HG02610 (cell line): ENCODE data around the gene MEIS1.

ENCODE experiments used
- ATAC-seq: cut with Tn5 transposase; IDR thresholded peaks from one replicate; pipeline ENCODE4 v1.9.1; 2021; ENCODE audit warnings: mild to moderate bottlenecking, moderate library complexity; ENCODE audit not compliant: unreplicated experiment

MEIS1 gene

DNA sequence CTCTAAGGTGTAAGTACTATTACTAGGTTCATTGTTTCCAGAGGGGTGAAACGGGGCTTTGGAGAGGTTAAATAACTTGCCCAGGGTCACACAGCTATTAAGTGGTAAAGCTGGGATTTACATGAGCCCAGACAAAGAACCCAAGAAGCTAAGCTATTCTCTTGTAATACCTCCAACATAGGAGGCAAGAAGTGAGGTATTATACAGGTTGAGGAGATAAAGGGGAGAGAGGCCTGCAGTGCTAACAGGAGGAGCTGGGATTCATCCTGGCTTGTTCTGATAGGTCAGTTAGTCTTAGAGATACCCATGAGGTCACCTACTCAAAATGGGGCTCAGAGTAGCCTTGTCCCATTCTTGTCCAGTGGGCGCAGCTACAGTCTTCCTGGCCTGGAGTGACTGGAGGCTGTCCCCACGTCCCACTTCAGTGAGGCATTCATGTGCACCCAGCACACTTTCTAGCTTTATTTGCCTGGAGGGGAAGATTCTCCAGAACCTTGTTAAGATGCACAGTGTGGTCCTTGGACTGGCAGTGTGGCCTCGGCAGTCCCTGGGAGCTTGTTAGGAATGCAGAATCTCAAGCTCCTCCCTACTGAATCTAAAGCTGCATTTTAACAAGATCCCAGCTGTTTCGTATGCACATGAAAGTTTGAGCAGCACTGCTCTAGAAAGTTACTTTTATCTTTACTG lies 63.5 kb downstream of the MEIS1 start:
- no peak for ATAC-seq

DNA sequence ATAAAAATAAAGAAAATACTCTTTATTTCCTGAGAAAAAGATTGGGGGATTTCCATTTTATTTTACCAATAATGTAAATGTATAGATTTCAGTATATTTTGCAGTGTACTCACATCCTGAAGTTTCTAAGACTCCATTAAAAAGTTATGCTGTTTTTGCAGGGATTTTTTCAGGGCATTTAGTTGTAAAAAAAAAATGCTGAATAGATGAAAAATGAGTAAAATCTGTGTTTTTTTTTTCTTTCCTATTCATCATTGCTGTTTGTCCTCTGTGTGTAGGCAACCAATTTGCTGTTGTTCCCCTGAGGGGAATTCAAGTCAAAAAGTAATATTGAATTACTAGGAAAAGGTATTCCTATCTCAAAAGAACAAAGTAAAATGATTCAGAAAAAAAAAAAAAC lies 66.3 kb downstream of the MEIS1 start:
- ATAC-seq: no peak

DNA sequence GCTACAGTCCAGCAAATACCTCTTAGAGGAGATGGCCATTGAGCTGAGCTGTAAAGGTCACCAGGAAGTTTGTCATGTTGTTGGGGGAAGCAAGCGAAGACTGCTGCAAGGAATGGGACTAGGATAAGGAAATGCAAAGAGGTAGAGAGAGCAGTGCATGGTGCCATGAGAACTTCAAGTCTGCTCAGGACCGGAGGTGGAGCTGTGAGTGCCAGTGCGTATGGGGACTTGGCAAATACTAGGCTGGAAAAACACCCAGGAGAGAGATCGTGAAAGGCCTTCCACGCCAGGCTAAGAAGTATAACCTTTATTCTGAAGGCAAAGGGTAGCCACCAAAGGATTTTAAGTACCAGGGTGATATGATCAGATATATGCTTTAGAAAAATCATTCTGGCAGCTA lies 71.3 kb downstream of the MEIS1 start:
- no peak for ATAC-seq

DNA sequence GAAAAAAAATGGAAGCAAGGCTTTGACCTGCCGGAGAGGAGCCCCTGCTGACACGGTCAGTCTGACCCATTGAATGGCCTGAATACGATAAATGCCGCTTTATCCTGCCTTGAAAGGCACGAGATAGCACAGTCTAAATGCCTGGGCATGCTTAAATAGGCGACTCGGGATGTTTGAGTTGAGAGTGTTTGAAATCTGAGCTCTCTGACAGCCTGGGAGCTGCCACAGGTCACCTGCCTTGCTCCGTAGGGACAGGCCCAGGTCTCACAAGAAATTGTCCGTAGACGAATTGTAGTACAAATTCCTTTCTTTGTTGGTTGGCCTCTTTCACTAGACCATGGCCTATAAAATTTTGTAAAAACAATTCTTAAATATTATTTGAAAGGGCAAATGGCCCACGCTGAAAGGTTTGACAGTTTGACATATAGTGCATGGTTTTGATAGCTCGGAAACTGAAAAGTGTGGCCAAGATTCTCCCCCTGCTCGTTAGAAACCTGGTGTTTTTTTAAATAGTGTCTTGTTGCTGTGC lies 72.8 kb downstream of the MEIS1 start:
- ATAC-seq: no peak

DNA sequence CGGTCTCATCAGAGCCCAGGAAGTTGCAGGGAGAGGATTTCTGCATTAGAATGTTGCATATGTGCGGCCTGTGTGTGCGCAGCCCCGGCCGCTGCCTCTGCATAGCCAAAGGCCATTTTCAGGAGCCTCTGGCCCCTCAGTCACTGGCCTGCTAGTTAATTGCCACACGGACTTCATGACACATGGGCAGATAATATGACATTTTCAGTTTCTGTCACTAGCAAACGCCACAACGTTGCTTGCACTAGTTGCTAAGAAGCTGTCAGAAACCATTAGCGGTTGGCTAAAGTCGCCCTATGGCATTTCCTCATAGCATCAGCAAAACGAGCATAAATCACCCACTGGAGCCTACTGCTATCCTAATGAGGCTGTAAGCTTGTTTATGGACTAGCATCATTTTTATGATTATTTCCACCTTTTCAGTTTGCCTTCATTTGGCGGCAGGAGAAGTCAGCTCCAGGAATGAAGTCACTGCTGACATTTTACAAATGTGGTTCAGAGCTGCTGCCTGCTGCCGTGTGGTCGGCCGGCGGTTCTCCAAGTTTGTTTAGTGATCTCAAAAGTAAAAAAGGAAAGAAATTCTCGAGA lies 73.7 kb downstream of the MEIS1 start:
- no peak for ATAC-seq

DNA sequence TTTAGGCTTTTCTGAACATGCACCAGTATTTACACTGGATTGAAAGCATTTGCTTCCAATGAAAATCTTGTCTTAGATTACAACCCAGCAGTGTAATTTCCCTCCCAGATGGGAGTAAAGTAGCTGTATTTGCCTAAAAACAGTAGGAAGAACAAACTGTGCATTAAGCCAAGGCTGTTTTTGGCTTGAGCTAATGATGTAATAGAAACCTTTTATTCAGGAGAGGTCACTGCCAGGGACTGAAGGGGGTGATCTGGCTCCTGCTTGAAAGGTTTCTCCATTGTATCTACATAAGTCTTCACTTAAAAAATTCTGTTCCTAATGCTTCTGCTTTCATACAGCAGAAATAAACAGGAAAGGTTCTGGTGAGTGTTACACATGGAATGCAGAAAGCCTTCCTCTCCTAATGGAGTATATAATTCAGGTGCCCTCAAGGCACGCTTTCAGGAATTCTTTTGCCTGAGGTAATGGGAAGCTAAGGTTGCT lies 74.4 kb downstream of the MEIS1 start:
- ATAC-seq: no peak

DNA sequence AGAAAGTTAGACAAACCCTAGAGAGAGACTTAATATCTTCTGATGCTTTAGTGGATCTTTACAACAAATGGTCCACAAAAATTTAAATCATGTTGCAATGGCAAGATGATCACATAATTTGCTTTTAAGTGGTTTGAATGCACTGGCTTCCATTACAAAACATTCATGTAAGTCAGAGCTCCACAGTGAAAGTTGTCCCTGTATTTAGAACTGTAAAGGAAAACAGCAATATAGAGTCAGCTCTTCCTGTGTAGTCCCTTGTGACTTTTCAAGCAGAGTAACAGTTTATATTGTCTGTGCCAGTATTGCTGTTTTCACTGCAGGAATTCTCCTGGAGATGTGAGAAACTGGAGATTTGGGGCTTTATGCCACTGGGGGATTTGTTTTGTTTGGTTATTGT lies 77.7 kb downstream of the MEIS1 start:
- ATAC-seq: no peak

DNA sequence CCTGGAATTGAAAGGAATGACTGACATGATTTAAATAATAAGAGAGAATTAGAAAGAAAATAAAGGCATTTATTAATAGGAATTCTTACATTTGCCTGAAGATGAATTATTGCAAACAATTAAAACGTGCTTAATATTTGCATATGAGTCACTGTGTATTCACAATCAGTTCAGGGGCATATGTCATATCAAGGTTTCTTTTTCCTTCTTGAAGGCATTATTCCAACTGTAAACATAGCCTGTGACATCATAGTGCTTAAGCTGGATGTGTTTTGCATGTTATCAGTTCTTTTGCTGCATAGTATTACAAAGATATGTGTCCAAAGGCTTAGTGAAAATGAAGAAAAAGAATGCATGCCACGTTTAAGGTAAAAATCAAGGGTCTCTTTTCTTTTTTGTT lies 80.8 kb downstream of the MEIS1 start:
- no peak for ATAC-seq

DNA sequence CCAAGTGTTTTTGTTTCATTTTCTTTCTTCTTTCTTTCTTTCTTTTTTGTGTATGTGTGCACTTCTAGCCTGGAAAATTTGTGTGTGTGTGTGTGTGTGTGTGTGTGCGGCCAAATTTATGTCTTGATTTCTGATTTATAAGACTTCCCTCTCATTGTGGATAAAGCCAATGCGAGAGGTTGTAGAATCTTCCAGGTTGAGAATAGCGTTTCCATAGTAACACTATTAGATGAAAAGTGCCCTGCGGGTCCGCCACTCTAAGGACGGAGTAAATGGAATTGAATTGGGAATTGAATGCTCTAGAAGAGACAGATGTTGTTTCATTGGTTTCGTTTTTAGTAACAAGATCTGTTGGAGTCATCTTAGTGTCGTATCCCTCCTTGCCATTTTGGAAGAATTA lies 81.6 kb downstream of the MEIS1 start:
- no peak for ATAC-seq

DNA sequence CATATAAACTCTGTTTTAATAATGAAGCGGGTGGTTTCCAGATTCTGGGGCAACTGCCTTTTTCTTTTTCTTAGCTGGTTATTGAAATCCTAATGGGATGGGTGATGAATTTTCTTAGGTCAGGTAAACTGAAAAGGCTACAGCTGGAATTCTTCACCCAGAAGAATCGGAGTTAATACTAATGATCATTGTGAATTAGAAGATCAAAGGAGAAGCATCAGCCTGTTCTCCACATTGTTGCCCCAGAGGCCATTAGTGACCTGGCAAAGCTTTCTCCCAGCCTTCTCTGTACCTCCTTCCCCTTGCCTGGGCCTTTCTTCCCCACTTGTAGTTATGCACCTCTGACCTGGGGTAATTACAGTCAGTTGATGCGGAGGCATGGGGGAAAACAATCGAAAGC lies 82.8 kb downstream of the MEIS1 start:
- no peak for ATAC-seq

DNA sequence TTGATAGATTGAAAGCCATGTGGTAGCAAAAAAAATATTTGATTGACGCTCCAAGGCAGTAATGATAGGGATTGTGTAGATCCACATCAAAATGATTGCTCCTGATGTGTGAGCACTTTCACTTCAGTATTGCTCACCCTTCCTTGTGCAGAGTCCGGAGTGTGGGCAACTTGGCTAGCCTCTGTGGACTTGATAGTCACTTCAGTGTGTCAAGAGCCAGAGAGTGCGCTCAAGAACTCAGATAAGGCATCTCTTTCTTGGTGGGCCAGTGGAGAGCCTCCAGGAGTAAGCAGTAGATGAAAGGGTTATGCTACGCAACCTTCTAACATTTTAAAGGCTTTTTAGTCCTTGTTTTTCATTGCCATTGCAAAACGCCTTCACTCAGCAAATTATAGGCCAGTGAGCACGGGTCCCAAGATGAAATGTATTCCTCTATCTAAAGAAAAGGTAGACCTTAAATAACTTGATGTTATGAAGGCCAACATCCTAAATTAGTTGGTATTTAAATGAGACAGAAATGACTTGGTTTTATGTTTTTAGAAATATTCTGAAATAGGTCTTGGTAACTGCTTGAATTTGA lies 84.4 kb downstream of the MEIS1 start:
- no peak for ATAC-seq

DNA sequence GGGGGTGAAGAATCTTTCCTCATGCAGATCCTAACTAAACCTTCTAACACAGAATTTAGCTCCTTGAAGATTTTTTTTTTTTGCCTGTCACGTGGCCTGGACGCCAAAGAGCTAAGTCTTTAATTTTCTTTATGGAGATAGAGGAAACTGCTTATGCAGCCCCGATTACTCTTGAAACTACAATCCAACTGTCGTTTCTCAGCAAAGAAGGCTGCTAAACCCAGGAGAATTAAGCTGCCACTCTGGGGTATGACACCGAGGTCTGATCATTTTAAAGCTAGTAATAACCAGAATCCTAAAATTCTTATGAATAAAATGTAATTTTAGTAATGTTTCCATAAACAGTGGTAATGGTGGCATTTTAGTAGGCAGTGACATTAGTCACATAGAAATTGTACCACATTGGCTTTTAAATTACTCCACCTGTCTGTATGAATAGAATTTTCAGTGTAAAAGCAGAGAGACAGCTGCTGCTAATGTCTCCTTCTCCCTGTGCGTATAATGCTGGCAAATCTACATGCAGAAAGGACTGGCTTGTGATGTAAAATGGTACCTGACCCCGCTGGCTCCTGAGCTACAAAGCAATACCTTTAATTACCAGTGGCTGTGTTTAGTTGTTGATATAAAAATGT lies 86.5 kb downstream of the MEIS1 start:
- ATAC-seq: no peak

DNA sequence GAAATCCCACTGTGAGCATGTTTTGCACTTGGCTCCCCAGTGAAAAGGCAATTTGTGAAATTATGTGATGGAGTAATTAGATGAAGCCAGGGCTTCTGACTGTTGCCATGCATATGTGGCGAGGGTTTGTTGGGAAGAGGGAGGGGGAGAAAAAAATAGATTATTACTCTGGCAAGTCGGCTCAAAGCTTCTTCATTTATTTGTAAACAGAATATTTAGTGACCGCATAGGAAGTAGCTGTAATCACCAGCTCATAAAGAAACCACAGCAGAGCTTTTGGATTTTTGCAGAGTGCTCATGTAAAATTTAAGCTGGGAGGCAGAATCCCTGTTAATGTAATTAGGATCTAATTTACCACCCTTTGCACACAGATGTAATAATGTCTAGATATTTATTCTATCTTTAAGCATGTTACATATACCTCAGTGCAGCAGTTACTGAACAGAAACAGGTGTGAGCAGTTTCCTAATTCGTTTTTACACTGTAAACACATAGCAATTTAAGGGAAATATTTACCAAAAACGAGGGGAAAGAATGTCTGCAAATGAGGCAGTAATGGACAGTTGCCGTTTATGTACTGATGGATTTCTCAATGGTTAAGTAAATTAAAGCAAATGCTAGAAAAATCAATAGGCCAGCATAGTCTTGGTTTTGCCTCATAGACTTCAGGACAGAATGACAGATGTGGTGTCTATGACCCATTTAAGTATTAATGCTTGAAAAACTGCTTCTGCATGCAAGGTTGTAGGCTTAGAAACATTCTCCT lies 87.9 kb downstream of the MEIS1 start:
- ATAC-seq: no peak

DNA sequence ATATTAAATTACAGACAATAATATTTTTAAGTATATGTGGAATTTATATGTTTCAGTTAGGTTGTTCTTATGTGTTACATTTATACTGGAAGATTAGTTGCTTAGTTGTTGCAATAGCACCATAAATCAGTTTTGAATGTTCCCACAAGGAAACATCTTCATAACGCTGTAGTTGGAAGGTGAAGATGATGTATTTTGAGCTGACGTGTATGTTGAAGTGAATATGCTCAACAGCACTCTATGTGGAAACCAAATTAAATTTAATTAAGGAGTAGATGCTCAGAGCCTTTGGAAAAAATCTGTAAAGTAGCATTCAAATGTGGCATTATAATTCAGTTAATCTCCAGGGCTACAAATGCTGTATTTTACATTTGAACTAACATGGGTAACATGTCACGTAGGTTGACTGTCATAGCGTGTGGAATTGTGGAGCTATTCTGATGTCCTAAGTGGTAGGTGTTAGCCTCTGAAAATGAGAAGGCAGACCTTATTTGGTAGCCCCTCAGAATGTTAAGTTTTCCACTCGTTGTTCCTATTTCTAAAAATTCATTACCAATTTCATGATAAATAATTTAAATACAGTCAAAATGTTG lies 88.5 kb downstream of the MEIS1 start:
- ATAC-seq: no peak

DNA sequence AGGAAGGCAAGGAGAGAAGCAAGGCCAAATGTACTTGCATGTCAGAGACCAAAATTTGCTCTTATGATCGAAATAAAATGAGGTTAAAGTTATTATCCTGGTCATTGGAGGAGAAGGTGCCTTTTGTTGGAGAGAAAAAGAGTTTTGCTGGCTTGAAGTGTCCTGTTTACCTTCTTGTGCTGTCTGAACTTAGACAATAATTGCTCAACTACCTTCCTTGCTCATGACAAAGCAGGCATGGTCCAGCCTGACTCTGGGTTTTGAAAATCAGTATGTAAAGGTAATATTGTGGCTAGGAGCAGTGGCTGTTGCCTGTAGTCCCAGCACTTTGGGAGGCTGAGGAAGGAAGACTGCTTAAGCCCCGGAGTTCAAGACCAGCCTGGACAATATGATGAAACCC lies 89.1 kb downstream of the MEIS1 start:
- ATAC-seq: no peak

DNA sequence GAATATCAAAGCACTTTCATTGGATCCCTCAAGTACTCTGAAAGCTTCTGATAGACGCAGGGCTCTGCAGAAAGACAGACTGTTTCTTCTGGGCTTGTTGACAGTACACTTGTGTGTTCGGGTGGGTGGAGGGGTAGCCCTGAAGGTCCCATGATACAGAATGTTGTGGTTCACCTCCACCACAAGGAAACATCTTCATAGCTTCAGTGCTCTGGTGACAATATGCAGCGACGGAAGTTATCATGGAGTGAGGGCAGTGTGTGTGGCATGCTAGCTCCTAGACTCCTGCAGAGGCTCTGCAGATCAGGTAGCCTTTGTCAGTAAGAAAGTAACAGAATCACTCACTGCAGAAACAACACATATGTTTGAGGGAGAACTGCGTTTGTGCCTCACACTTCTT lies 90.7 kb downstream of the MEIS1 start:
- no peak for ATAC-seq

DNA sequence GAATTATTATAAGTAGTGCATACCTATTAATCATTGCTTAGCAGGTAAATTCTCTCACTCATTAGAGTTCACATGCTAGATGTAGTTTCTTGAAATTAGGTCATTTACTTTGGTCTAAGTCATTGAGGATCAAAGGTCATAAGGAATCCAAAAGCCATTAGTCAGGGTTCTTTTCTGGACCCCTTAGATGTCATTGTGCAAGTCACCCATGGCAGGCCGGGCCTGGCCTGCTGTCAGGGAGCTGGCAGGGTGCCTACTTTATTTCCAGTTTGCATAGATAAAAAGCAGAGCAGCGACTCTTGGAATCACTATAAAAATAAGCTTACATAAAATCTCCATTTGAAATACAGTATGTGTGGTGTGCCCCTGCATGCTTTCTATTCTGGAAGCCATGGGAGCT lies 91.3 kb downstream of the MEIS1 start:
- ATAC-seq: no peak

DNA sequence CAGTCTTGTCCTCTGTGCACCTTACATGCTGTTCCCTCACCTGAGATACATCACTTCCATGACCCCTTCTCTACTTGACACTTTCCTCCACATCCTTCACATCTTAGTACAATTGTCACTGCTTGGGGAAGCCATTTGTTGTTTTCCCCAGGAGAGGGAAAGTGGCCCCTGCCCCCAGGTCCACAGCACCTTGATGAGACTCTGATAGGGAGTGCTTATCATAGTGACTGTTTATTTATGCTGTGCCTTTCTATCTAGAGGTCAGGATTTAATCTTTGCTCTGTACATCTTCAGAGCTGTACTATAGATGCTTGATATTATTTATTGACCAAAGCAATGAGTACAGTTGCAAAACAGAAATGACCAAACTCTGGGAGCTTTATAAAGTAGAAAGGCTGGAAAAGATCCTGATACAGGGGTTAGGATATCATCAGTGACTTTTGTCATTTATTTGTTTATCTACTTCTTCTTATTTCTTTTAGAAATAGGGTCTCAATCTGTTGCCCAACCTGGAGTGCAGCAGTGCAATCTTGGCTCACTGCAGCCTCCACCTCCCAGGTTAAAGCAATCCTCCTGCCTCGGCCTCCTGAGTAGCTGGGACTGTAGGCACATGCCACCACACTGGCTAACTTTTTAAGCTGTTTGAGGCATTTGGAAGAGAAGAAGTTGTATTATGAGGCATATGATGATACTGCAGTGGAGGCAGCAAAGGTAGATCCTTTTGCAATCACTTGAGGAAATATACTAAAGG lies 94.2 kb downstream of the MEIS1 start:
- ATAC-seq: no peak

DNA sequence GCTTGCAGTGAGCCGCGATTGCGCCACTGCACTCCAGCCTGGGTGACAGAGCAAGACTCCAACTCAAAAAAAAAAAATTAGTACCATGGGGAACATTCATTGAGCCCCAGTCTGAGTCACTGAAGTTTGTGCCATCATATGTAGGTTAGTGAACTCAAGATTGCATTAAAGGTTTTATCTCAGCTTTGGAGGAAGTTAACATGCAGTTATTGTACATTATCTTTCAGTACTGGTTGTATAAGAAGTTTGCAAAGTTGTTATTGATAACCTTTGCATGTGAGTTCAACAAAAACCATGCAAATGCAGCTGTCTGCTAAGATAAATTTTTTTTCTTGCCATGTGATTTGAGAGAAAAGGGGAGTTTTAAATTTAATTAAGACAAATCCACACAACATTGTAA lies 95.7 kb downstream of the MEIS1 start:
- ATAC-seq: no peak

DNA sequence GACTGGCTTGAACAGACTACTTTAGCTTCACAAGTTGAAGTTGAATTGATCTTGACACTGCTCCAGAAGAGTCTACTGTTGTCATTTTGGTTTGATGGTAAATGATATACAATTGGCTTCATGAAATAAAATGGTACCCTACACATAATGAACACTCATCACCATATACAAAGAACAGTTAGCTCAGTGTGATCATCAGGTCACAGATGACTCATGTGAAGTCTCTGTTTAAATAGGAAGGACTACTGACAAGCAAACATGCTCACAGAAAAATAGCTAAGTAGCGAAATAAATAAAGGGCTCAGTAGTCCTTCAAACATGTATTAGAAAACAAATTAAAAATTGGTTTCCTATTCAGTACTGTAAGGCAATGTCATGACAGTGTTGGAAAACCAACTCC lies 96.2 kb downstream of the MEIS1 start:
- ATAC-seq: no peak
